DMS 273 treated with DMSO at 0.1 percent for 48 hours (cell line): Measurements from ENCODE around the gene NDUFC1.

ENCODE experiments used
- DNase-seq: peaks from one replicate; lab custom pipeline; 2025; lab: John Stamatoyannopoulos, UW

Gene NDUFC1

DNA sequence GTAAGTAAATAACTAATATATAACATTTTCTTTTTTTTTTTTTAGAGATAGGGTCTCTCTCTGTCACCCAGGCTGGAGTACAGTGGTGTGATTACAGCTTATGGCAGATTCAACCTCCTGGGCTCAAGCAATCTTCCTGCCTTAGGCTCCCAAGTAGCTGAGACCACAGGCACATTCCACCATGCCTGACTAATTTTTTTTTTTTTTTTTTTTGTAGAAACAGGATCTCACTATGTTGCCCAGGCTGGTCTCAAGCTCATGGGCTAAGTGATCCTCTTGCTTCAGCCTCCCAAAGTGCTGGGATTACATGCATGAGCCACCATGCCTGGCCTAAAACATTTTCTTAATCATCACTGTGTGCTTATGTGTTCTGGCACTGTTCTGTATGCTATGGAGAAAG, 55.0 kb downstream of the NDUFC1 start:
- no peak for DNase-seq

DNA sequence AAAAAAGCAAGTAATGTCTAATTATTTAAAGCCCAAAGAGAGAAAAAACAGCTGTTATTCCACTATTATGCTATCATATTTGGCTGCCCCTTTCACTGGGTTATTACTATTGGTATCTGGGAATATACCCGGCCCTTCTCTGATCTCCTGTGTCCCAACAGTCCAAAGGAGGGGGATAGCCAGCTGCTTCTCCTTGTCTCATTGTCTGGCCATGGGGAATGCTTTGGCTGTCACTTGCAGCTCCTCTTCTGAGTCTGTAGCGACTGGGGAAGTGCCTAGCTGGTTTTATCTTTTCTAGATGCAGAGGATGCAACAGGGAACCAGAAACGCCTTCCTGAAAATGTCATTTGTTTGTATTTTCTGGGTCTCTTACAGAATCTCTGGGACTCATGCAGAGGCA, 56.1 kb downstream of the NDUFC1 start:
- no peak for DNase-seq

DNA sequence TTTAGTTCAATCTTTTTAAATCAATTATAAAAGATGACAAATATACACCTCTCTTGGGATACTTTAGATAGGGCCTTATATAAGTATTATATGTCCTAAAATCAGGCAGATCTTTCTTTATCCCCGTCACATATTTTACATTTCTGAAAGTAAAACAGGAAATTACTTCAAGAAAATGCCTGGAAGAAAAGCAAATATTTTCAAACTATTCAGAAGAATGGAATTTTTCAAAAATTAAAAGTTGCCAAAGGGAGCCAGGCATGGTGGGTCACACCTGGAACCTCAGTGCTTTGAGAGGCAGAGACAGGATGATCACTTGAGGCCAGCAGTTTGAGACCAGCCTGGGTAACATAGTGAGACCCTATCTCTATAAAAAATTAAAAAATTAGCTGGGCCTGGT, 56.7 kb downstream of the NDUFC1 start:
- no peak for DNase-seq

DNA sequence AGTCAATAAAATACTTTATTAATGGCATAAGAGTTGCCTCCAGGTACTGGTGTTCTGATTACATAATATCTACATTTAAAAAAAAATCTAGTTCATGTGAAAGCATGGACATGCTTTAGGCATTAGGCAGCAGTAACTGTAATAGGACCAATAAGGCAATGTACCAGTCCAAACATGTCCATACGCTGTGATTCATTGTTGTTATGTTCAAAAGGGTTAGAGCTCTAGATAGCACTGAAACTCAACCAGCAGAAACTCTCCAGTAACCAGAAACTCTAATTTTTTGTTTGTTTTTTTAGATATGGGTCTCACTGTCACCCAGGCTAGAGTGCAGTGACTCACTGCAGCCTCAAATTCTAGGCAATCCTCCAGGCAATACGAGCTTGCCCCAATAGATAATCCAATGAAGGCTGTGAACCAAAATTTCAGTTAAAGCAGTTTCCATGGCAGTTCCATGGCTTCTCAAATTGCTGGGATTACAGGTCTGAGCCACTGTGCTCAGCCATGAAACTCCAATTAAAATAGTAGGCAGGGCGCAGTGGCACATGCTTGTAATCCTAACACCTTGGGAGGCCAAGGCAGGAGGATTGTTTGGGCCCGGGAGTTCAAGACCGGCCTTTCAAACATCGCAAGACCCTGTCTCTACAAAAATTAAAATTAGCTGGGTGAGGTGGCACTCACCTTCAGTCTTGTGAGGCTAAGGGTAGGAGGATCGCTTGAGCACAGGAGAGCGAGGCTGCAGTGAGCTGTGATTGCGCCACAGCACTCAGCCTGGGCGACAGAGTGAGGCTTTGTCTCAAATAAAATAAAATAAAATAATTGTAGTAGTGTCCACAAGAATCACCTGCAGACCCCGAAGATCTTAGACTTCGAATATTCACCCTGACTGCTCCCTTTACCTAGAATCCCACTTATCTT, 58.6 kb downstream of the NDUFC1 start:
- no peak for DNase-seq

DNA sequence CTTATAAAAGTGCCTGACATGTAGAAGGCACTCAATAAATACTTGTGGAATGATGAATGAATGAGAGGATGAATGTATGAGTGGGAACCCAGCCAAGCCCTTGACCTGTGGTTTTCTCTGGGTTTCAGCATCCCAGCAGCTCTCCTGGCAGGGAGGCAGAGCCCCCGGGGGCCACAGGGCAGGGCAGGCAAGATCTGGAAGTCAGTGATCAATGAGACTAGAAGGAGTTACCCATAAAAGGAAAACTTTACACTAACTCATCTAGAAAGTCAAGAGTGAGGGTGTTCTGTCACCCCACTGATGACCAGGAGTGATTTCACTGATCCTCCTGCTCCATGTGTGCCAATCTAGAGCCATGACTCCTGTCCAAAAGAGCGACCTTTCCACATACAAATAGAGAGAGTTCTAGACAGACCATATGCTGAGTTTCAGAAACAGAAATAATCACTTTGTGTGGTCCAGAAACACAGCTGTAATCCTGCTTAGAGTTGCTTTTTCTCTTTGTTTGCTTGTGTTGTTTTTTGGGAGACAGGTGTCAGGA, 59.7 kb downstream of the NDUFC1 start:
- DNase-seq: no peak

DNA sequence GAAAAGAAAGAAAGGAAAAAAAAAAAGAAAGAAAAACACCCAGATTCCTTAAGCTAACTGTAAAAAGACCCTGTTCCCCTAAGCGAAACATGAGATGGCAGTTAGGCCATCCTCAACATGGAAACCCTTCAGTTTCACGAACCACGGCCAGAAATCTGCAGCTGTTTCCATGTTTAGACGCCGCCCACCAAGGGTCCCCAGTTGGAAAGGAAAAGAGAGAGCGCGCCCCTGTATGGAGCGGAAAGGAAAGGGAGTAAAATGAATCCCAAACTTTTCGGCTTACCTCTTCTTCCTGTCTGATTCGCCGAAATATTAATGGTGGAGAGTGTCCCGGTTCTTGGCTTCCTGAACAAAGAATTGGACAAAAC, 60.5 kb downstream of the NDUFC1 start:
- no peak for DNase-seq

GRCh38 chr4:139241086-139241783, 61.0 kb downstream of the NDUFC1 start:
- no peak for DNase-seq
